GM12878 (cell line): ENCODE results near the gene IMPACT. TPM values are rescaled to one million over a fixed set of nuclear protein-coding genes. Genes with fewer than 3 reads are reported as not detected.

Experiments
- ATAC-seq: fragments of 200-7000 bp; cut with Tn5 transposase; 3 replicates; pipeline ENCODE4 v1.9.1; 2020; ENCODE audit warnings: mild to moderate bottlenecking, moderate library complexity
- BruUV-seq: library from RNA; stranded (reverse); fragments of 400-500 nt; replicated peaks from 2 replicates; lab custom pipeline; 2021; lab: Mats Ljungman, UMichigan
- CTCF ChIA-PET: fragments of 300-600 bp; sonication (Branson Sonifier 250); formaldehyde crosslinking; extraction: SDS; loops from one replicate; lab custom pipeline; 2021; ENCODE audit warnings: inconsistent platforms; lab: Yijun Ruan, JAX
- POLR2A ChIA-PET: fragments of 350-600 bp; formaldehyde crosslinking; extraction: SDS; loops from one replicate; lab custom pipeline; 2021; ENCODE audit warnings: inconsistent platforms; lab: Charles Lee
- RAD21 ChIA-PET: fragments of 300-600 bp; sonication (Branson Sonifier 250); formaldehyde crosslinking; loops from one replicate; lab custom pipeline; 2023; ENCODE audit warnings: antibody characterized with exemption; ENCODE audit not compliant: unreplicated experiment; lab: Charles Lee
- SMC1A ChIA-PET: fragments of 300-600 bp; sonication (Branson Sonifier 250); formaldehyde crosslinking; loops from one replicate; lab custom pipeline; 2023; ENCODE audit not compliant: unreplicated experiment, uncharacterized antibody; lab: Charles Lee
- DNase-seq: peaks from one replicate; pipeline ENCODE4 v3.0.0-alpha.2; 2011; ENCODE audit warnings: low read depth, low spot score
- FAIRE-seq: peaks from 3 replicates; lab custom pipeline; 2011; peaks lifted over from hg19 to GRCh38; lab: Jason Lieb, UNC
- H2AFZ ChIP-seq: 2 replicates; pipeline ENCODE4 v1.6.0; 2011; ENCODE audit warnings: low read depth, low read length, control low read depth; ENCODE audit not compliant: control insufficient read depth
- H3K27ac ChIP-seq: 2 replicates; pipeline ENCODE4 v1.5.1; 2011; ENCODE audit warnings: control low read depth; ENCODE audit not compliant: control insufficient read depth, insufficient read depth
- H3K27me3 ChIP-seq, 2 experiments: replicated peaks in 1 of 2; 2 replicates each; pipeline versions ENCODE4 v1.6.0 to v1.6.1; 2011; ENCODE audit warnings: low read length in 1 of 2; ENCODE audit not compliant: control insufficient read depth in 2 of 2, insufficient read depth in 2 of 2
- H3K36me3 ChIP-seq, 2 experiments: 2 replicates each; pipeline ENCODE4 v1.5.1; 2011; ENCODE audit warnings: low read length in 1 of 2; ENCODE audit not compliant: control insufficient read depth in 2 of 2, insufficient read depth in 2 of 2
- H3K4me1 ChIP-seq: 2 replicates; pipeline ENCODE4 v1.6.1; 2011; ENCODE audit warnings: mild to moderate bottlenecking, low read length, moderate library complexity, mixed read lengths; ENCODE audit not compliant: control insufficient read depth, insufficient read depth
- H3K4me2 ChIP-seq: 2 replicates; pipeline ENCODE4 v1.6.0; 2011; ENCODE audit warnings: control low read depth; ENCODE audit not compliant: control insufficient read depth, insufficient read depth
- H3K4me3 ChIP-seq: fragments of 200-600 bp; sonication (generic); 2 replicates; pipeline ENCODE4 v1.5.1; 2016
- H3K79me2 ChIP-seq: 2 replicates; pipeline ENCODE4 v1.6.0; 2011; ENCODE audit warnings: low read length; ENCODE audit not compliant: control insufficient read depth, insufficient read depth
- H3K9ac ChIP-seq: 2 replicates; pipeline ENCODE4 v1.8.0; 2011; ENCODE audit warnings: low read length, control low read depth, mixed read lengths; ENCODE audit not compliant: control insufficient read depth, insufficient read depth
- H3K9me3 ChIP-seq: replicated peaks from 3 replicates; pipeline ENCODE4 v1.5.1; 2011; ENCODE audit warnings: mild to moderate bottlenecking, low read length; ENCODE audit not compliant: control insufficient read depth, insufficient read depth
- H4K20me1 ChIP-seq: 2 replicates; pipeline ENCODE4 v1.6.0; 2011; ENCODE audit not compliant: control insufficient read depth, insufficient read depth
- CHD1 ChIP-seq: IDR thresholded peaks from 2 replicates; pipeline ENCODE4 v1.6.1; 2012; ENCODE audit warnings: low read depth, low read length, improper control_type of control experiment
- E2F8 ChIP-seq: fragments of 450-650 bp; IDR thresholded peaks from 2 replicates; pipeline ENCODE4 v1.6.1; 2018; ENCODE audit warnings: mild to moderate bottlenecking, low read depth, moderate library complexity; ENCODE audit not compliant: partially characterized antibody
- EGR1 ChIP-seq, 2 experiments: IDR thresholded peaks; 1 replicate in 1 of 2; 2 replicates in 1 of 2; pipeline ENCODE4 v1.6.1; 2011 to 2012; ENCODE audit warnings: low read depth in 2 of 2, low read length in 2 of 2, borderline replicate concordance in 1 of 2, mild to moderate bottlenecking in 1 of 2, moderate library complexity in 1 of 2
- HDAC6 ChIP-seq: fragments of 200-600 bp; sonication (generic); IDR thresholded peaks from one replicate; pipeline ENCODE4 v1.8.0; 2017; ENCODE audit warnings: antibody characterized with exemption; ENCODE audit not compliant: unreplicated experiment
- KDM1A ChIP-seq: fragments of 200-600 bp; sonication (generic); IDR thresholded peaks from 2 replicates; pipeline ENCODE4 v1.6.1; 2016; ENCODE audit warnings: borderline replicate concordance
- RBBP5 ChIP-seq: fragments of 200-600 bp; sonication (generic); conservative IDR thresholded peaks from 2 replicates; pipeline ENCODE4 v1.6.1; 2016
- SP1 ChIP-seq: IDR thresholded peaks from one replicate; pipeline ENCODE4 v1.6.1; 2011; ENCODE audit warnings: low read depth, low read length
- WGBS: methylation state at CpG from one replicate; pipeline ENCODE4 v1.1.6; 2016; ENCODE audit warnings: low lambda C conversion rate; ENCODE audit not compliant: insufficient replicate concordance, insufficient coverage; ENCODE audit errors: missing lambda C conversion rate; 5-methylcytosine and 5-hydroxymethylcytosine counted together
- in situ Hi-C: fragments of 300-500 bp; cut with MboI; formaldehyde crosslinking; loops from 9 replicates; pipeline ENCODE4 v1.14.3; 2018; ENCODE audit warnings: mixed read lengths
- intact Hi-C: fragments of 100-400 bp; cut with micrococcal nuclease; formaldehyde crosslinking; loops from one replicate; pipeline ENCODE4 v1.14.2; 2022; ENCODE audit not compliant: unreplicated experiment
- polyA plus RNA-seq, 11 experiments: library from polyadenylated mRNA; depleted of rRNA in 4 of 11; unstranded in 6 of 11; stranded (reverse) in 5 of 11; fragments of >200 nt; fragmentation: Nextera tagmentation in 4 of 11; fragmentation: Illumina TruSeq in 1 of 11; extraction: Ambion mirVana in 4 of 11; extraction: Trizol in 1 of 11; gene quantifications; 1 replicate in 1 of 11; 2 replicates in 10 of 11; pipeline versions ENCODE4 v1.2.1 to v1.2.3, GENCODE V29; 2011 to 2016; ENCODE audit warnings: inconsistent platforms in 2 of 11, missing spikeins in 2 of 11, low read depth in 1 of 11
- total RNA-seq, 4 experiments: library from RNA; depleted of rRNA in 3 of 4; stranded (reverse); fragments of >200 nt in 3 of 4; fragmentation: Illumina TruSeq in 1 of 4; extraction: Trizol in 1 of 4; gene quantifications; 2 replicates each; pipeline versions ENCODE4 v1.2.1 to v1.2.3, GENCODE V29; 2013 to 2021
- TF ChIP-seq, protein P1 (sequence below): fragments of 450-650 bp; IDR thresholded peaks from 2 replicates; pipeline ENCODE4 v1.6.1; 2017; ENCODE audit warnings: mild to moderate bottlenecking, low read depth, inconsistent platforms; ENCODE audit not compliant: poor library complexity, severe bottlenecking
- TF ChIP-seq, protein P2 (sequence below): IDR thresholded peaks from 2 replicates; pipeline ENCODE4 v1.6.1; 2011; ENCODE audit warnings: borderline replicate concordance, low read depth, mild to moderate bottlenecking, moderate library complexity, low read length; ENCODE audit not compliant: insufficient read depth, poor library complexity, severe bottlenecking

IMPACT gene
- total and polyA plus RNA-seq, 10 of the 15 experiments (the other 5 are each of a cell fraction or from before 2014, with no cell fraction given) = 0.10 to 0.84 (median 0.53) TPM

GRCh38 chr18:24500217-24500616 lies 73.7 kb downstream of the IMPACT start:
- Histone ChIP-seq H3K36me3 (no peaks in the 10 kb centered on the region), H3K4me1 (no peaks in the 10 kb centered on the region), H3K27me3 (no peaks in the 10 kb centered on the region; a peak in 1 of 4 replicates), H3K4me2 (no peak overlapping the region), H3K27ac (no peak overlapping the region)
- BruUV-seq = no TSS peak
- ChIA-PET SMC1A (no interaction called here), CTCF (no interaction called here)
- TF ChIP-seq, protein P1, sequence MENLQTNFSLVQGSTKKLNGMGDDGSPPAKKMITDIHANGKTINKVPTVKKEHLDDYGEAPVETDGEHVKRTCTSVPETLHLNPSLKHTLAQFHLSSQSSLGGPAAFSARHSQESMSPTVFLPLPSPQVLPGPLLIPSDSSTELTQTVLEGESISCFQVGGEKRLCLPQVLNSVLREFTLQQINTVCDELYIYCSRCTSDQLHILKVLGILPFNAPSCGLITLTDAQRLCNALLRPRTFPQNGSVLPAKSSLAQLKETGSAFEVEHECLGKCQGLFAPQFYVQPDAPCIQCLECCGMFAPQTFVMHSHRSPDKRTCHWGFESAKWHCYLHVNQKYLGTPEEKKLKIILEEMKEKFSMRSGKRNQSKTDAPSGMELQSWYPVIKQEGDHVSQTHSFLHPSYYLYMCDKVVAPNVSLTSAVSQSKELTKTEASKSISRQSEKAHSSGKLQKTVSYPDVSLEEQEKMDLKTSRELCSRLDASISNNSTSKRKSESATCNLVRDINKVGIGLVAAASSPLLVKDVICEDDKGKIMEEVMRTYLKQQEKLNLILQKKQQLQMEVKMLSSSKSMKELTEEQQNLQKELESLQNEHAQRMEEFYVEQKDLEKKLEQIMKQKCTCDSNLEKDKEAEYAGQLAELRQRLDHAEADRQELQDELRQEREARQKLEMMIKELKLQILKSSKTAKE = no peak
- TF ChIP-seq RBBP5 (no peak), HDAC6 (no peak), EGR1 (IDR thresholded peaks at IDR 0.05; ENCODE audit: borderline replicate concordance in 1 of 2, low read depth in 2 of 2, low read length in 2 of 2) (no peak), E2F8 (no peak), SP1 (no peak), KDM1A (no peak), CHD1 (no peak)
- TF ChIP-seq, protein P2, sequence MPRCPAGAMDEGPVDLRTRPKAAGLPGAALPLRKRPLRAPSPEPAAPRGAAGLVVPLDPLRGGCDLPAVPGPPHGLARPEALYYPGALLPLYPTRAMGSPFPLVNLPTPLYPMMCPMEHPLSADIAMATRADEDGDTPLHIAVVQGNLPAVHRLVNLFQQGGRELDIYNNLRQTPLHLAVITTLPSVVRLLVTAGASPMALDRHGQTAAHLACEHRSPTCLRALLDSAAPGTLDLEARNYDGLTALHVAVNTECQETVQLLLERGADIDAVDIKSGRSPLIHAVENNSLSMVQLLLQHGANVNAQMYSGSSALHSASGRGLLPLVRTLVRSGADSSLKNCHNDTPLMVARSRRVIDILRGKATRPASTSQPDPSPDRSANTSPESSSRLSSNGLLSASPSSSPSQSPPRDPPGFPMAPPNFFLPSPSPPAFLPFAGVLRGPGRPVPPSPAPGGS = no peak
- TF ChIP-seq, all 136 proteins: peak for 0
- no peak overlapping the region for H2AFZ ChIP-seq
- 3% methylated on average over 2 of the region's 2 CpGs for WGBS
- intact Hi-C loops = no loop called here
- ChIA-PET POLR2A (no interaction called here), RAD21 (no interaction called here)
- H3K4me3 ChIP-seq = no peak overlapping the region
- no peak for DNase-seq
- H3K9me3 ChIP-seq = no peaks in the 10 kb centered on the region
- in situ Hi-C loops = no loop called here
- no peaks in the 10 kb centered on the region for H4K20me1 ChIP-seq
- no peak for FAIRE-seq
- H3K9ac ChIP-seq = no peak overlapping the region
- ATAC-seq = no peak
- H3K79me2 ChIP-seq = no peaks in the 10 kb centered on the region
